ENCODE measurements around the gene JAKMIP1. TPM values are rescaled to one million over a fixed set of nuclear protein-coding genes. Genes with fewer than 3 reads are reported as not detected.

Gene JAKMIP1
- polyA plus RNA-seq, 1 donor from 2014 or later = 15.3 TPM

DNA sequence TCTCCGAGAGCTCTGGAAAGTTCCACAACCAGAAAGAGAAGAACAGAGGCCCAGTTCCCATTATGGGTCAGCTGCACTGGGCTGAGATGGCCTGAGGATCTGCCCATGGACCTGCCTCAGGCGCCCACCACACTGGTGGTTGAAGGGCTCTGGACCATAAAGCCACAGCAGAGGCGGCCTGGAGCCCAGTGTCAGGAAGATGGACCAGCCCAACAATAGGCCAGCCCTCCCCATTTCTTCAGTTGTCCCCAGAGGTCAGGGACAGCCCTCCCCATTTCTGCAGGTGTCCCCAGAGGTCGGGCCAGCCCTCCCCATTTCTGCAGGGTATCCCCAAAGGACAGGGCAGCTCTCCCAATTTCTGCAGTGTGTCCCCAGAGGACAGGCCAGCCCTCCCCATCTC lies 144.9 kb downstream of the JAKMIP1 start (continued):
- TF ChIP-seq MXI1 (conservative IDR thresholded peaks at IDR 0.05; ENCODE audit: poor library complexity, severe bottlenecking) = no peak
- no peak for TF ChIP-seq RAD21 (conservative IDR thresholded peaks at IDR 0.05)

DNA sequence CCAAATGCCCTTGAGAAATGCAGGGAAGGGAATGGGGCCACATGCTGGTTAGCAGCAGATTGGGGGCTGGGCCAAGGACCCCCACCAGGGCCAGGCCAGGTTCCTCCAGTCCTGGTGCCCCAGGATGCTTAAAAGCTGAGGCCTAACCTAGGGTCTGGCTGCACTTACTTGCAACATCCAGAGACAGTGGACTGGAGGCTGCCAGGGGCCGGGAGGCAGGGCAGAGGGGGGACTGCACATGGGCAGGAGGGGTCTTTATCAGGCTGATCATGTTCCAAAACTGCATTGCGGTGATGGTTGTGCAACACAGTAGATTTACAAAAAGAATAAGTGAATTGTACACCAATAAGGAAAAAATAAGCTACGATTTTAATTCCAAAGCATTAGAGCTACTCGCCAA lies 145.3 kb downstream of the JAKMIP1 start:
- no peaks in the 10 kb centered on the region for H3K36me3 ChIP-seq (ENCODE audit: insufficient read depth, low read length)
- H3K9me2 ChIP-seq (ENCODE audit: insufficient read depth, low read length) = no peaks in the 10 kb centered on the region
- no peak overlapping the region for H3K9ac ChIP-seq (ENCODE audit: low read length)
- no peaks in the 10 kb centered on the region for H4K20me1 ChIP-seq (ENCODE audit: insufficient read depth)
- no peak overlapping the region for H3K4me3 ChIP-seq (ENCODE audit: low read length)
- H3K9me3 ChIP-seq (ENCODE audit: low read length) = no peaks in the 10 kb centered on the region
- no peak overlapping the region for H3K27ac ChIP-seq (ENCODE audit: low read length)
- H3K27me3 ChIP-seq (ENCODE audit: insufficient read depth, low read depth, low read length) = no peaks in the 10 kb centered on the region
- H2AFZ ChIP-seq (ENCODE audit: low read depth, low read length) = no peak overlapping the region
- TF ChIP-seq, protein P1, sequence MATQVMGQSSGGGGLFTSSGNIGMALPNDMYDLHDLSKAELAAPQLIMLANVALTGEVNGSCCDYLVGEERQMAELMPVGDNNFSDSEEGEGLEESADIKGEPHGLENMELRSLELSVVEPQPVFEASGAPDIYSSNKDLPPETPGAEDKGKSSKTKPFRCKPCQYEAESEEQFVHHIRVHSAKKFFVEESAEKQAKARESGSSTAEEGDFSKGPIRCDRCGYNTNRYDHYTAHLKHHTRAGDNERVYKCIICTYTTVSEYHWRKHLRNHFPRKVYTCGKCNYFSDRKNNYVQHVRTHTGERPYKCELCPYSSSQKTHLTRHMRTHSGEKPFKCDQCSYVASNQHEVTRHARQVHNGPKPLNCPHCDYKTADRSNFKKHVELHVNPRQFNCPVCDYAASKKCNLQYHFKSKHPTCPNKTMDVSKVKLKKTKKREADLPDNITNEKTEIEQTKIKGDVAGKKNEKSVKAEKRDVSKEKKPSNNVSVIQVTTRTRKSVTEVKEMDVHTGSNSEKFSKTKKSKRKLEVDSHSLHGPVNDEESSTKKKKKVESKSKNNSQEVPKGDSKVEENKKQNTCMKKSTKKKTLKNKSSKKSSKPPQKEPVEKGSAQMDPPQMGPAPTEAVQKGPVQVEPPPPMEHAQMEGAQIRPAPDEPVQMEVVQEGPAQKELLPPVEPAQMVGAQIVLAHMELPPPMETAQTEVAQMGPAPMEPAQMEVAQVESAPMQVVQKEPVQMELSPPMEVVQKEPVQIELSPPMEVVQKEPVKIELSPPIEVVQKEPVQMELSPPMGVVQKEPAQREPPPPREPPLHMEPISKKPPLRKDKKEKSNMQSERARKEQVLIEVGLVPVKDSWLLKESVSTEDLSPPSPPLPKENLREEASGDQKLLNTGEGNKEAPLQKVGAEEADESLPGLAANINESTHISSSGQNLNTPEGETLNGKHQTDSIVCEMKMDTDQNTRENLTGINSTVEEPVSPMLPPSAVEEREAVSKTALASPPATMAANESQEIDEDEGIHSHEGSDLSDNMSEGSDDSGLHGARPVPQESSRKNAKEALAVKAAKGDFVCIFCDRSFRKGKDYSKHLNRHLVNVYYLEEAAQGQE (IDR thresholded peaks at IDR 0.05; ENCODE audit: borderline replicate concordance) = no peak
- TF ChIP-seq SMC3 (conservative IDR thresholded peaks at IDR 0.05; ENCODE audit: poor library complexity) = no peak
- TF ChIP-seq MXI1 (conservative IDR thresholded peaks at IDR 0.05; ENCODE audit: poor library complexity, severe bottlenecking) = no peak
- no peak for TF ChIP-seq POLR2AphosphoS5 (IDR thresholded peaks at IDR 0.05)
- no peak for TF ChIP-seq EP300 (conservative IDR thresholded peaks at IDR 0.05; ENCODE audit: poor library complexity, severe bottlenecking)
- no peak for TF ChIP-seq RAD21 (conservative IDR thresholded peaks at IDR 0.05)
- TF ChIP-seq TAF1 (IDR thresholded peaks at IDR 0.05; ENCODE audit: low read depth) = no peak
- TF ChIP-seq EZH2 (IDR thresholded peaks at IDR 0.05; ENCODE audit: borderline replicate concordance, insufficient read depth, low read length, poor library complexity, severe bottlenecking) = no peak
- TF ChIP-seq, protein P2, sequence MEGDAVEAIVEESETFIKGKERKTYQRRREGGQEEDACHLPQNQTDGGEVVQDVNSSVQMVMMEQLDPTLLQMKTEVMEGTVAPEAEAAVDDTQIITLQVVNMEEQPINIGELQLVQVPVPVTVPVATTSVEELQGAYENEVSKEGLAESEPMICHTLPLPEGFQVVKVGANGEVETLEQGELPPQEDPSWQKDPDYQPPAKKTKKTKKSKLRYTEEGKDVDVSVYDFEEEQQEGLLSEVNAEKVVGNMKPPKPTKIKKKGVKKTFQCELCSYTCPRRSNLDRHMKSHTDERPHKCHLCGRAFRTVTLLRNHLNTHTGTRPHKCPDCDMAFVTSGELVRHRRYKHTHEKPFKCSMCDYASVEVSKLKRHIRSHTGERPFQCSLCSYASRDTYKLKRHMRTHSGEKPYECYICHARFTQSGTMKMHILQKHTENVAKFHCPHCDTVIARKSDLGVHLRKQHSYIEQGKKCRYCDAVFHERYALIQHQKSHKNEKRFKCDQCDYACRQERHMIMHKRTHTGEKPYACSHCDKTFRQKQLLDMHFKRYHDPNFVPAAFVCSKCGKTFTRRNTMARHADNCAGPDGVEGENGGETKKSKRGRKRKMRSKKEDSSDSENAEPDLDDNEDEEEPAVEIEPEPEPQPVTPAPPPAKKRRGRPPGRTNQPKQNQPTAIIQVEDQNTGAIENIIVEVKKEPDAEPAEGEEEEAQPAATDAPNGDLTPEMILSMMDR (IDR thresholded peaks at IDR 0.05; ENCODE audit: poor library complexity, severe bottlenecking) = no peak
- H3F3A ChIP-seq (ENCODE audit: insufficient read depth, low read length, poor library complexity, severe bottlenecking) = no peaks in the 10 kb centered on the region
- H3K4me2 ChIP-seq (ENCODE audit: low read length) = no peak overlapping the region
- H3K79me2 ChIP-seq (replicated peaks; ENCODE audit: insufficient read depth, low read length) = no peaks in the 10 kb centered on the region

DNA sequence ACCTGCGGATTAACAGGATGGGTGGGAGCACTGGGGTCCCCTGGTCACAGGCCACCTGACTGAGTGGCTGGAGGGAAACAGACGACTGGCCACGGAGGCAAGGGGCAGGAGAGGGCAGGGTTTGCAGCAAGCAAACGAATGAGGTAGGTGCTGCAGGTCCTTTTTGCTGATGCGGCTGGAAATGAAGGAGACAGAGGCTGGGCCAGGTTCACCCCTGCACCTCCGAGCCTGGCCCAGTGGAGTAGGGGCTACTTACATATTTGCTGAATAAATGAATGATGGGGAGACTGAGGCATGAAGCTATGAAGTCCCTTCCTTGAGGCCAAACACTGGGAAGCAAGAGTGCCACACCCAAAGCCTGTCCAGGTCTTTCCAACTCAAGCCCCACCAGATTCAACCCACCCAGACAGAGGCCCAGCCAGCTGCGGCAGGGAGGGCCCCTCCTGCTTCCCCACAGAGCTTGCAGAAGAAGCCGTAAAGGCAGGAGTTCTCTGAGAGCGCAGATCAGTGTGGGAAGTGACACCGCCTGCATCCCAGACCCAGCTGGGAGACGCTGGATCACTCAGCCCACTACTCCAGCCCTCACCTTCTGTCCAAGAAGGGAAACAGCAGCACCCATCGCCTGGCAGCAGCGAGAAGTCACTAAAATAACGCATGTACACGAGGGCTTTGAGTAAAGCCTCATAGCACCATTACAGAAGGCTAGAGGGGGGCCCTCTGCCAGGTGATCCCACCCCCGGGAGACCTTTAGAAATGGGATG lies 146.0 kb downstream of the JAKMIP1 start:
- H3K27me3 ChIP-seq (ENCODE audit: insufficient read depth, low read depth, low read length) = no peaks in the 10 kb centered on the region
- H3K27ac ChIP-seq (ENCODE audit: low read length) = no peak overlapping the region
- no peaks in the 10 kb centered on the region for H3K9me2 ChIP-seq (ENCODE audit: insufficient read depth, low read length)
- no peaks in the 10 kb centered on the region for H3F3A ChIP-seq (ENCODE audit: insufficient read depth, low read length, poor library complexity, severe bottlenecking)
- H3K4me2 ChIP-seq (ENCODE audit: low read length) = no peak overlapping the region
- H2AFZ ChIP-seq (ENCODE audit: low read depth, low read length) = no peak overlapping the region
- no peaks in the 10 kb centered on the region for H3K79me2 ChIP-seq (replicated peaks; ENCODE audit: insufficient read depth, low read length)
- no peak overlapping the region for H3K9ac ChIP-seq (ENCODE audit: low read length)
- TF ChIP-seq, protein P2 (IDR thresholded peaks at IDR 0.05; ENCODE audit: poor library complexity, severe bottlenecking) = no peak
- TF ChIP-seq EZH2 (IDR thresholded peaks at IDR 0.05; ENCODE audit: borderline replicate concordance, insufficient read depth, low read length, poor library complexity, severe bottlenecking) (no peak), SMC3 (conservative IDR thresholded peaks at IDR 0.05; ENCODE audit: poor library complexity) (no peak)
- no peaks in the 10 kb centered on the region for H4K20me1 ChIP-seq (ENCODE audit: insufficient read depth)
- H3K9me3 ChIP-seq (ENCODE audit: low read length) = no peaks in the 10 kb centered on the region
- H3K36me3 ChIP-seq (ENCODE audit: insufficient read depth, low read length) = no peaks in the 10 kb centered on the region
- H3K4me3 ChIP-seq (ENCODE audit: low read length) = no peak overlapping the region

Data from neural cell (in vitro differentiated cells).